IPS DF 6.9 (cell line): ENCODE data around the gene OR6X1.
A peak's percentile ranks its signal among the peaks of the same experiment; 100 is the strongest.
"Not testable (repeated sequence)": the region's sequence is repeated elsewhere in the genome, so short reads cannot be mapped to it uniquely, and the experiment has no call there.

Experiments
- DNase-seq: peaks from one replicate; pipeline ENCODE4 v3.0.0-alpha.2; 2013; ENCODE audit warnings: low read depth, low spot score
- H3K27ac ChIP-seq: one replicate; pipeline ENCODE4 v1.5.1; 2013; ENCODE audit warnings: low read length, control low read depth
- H3K27me3 ChIP-seq: 2 replicates; pipeline ENCODE4 v1.6.1; 2013; ENCODE audit warnings: mild to moderate bottlenecking, low read length; ENCODE audit not compliant: control insufficient read depth, insufficient read depth
- H3K36me3 ChIP-seq: 2 replicates; pipeline ENCODE4 v1.6.1; 2013; ENCODE audit warnings: low read length; ENCODE audit not compliant: control insufficient read depth, insufficient read depth
- H3K4me1 ChIP-seq: 2 replicates; pipeline ENCODE4 v1.6.1; 2013; ENCODE audit warnings: low read length; ENCODE audit not compliant: control insufficient read depth, insufficient read depth
- H3K4me3 ChIP-seq: 2 replicates; pipeline ENCODE4 v1.5.1; 2013; ENCODE audit warnings: mild to moderate bottlenecking, low read length
- H3K9me3 ChIP-seq: 2 replicates; pipeline ENCODE4 v1.6.1; 2013; ENCODE audit warnings: low read length, inconsistent platforms; ENCODE audit not compliant: control insufficient read depth, insufficient read depth
- WGBS: extraction: QIAGEN DNeasy Blood & Tissue Kit; methylation state at CpG from one replicate; pipeline ENCODE4 v1.1.7; 2013; ENCODE audit warnings: mixed read lengths, missing lambda C conversion rate; ENCODE audit not compliant: insufficient read length, insufficient coverage; 5-methylcytosine and 5-hydroxymethylcytosine counted together

The OR6X1 gene

DNA sequence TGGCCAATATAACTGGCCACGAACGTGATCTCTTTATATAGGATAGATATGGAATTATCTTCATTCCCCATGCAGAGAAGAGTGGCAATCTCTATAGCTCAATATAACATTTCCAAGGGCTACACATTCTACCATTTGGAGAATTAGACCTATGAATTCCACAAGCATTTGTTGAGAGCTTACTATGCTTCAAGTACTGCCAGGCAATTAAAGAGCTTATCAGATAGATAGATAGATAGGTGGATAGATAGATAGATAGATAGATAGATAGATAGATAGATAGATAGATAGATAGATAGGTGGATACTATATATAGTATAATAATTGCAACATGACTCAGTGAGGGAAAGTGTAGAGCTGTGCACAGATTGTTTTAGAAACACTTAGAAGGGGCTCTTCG, 1.5 kb upstream of the OR6X1 start:
- no peaks in the 10 kb centered on the region for H3K36me3 ChIP-seq
- H3K27ac ChIP-seq: no peak overlapping the region
- H3K27me3 ChIP-seq: no peaks in the 10 kb centered on the region
- H3K4me1 ChIP-seq: no peaks in the 10 kb centered on the region
- no peak overlapping the region for H3K4me3 ChIP-seq
- DNase-seq: no peak
- no CpG with 5 or more reads among the region's 3 CpGs for WGBS
- H3K9me3 ChIP-seq: no peaks in the 10 kb centered on the region

DNA sequence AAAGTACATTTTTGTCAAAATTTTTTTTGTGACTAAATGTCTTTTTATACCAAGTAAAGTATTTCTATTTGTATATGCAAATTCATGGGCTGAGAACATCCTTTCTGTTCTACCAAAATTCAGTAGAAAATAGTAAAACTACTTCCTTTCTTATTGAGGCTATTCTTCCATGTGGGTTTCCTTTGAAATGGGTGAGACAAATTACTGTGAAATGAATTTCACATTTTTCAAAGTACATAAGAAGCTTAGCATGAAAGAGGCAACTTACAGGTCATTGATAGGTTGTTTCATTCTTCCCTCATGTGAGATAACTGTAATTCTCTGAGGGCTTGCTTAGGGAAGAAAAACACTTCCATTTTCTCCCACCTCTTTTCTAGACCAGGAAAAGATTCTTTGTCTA, 1.0 kb upstream of the OR6X1 start:
- no peak for DNase-seq
- no peak overlapping the region for H3K4me3 ChIP-seq
- no peaks in the 10 kb centered on the region for H3K36me3 ChIP-seq
- no peak overlapping the region for H3K27ac ChIP-seq
- H3K27me3 ChIP-seq: no peaks in the 10 kb centered on the region
- no peaks in the 10 kb centered on the region for H3K9me3 ChIP-seq
- no peaks in the 10 kb centered on the region for H3K4me1 ChIP-seq

GRCh38 chr11:123753110-123753509, 1.2 kb downstream of the OR6X1 start:
- Histone ChIP-seq H3K36me3 (no peaks in the 10 kb centered on the region), H3K4me3 (no peak overlapping the region), H3K9me3 (no peaks in the 10 kb centered on the region), H3K27me3 (no peaks in the 10 kb centered on the region), H3K27ac (no peak overlapping the region), H3K4me1 (no peaks in the 10 kb centered on the region)
- no peak for DNase-seq

DNA sequence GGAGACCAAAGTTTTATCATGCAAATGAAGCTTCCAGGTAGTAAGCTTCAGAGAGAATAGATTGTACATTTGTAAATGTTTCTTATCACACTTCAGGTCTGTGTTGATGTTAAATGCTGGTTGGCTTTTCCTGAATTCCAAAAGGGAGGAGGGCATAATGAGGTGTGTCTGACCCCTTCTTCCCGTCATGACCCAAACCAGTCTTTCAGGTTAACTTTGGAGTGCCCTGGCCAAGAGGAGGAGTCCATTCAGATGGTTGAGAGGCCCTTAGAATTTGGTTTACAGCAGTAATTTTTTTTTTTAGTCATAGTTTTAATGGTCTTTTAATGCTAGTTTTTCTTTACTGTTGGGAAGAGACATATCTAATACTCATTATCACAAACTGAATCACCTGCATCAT, 2.5 kb downstream of the OR6X1 start:
- DNase-seq: no peak
- Histone ChIP-seq H3K9me3 (no peaks in the 10 kb centered on the region), H3K36me3 (no peaks in the 10 kb centered on the region), H3K27ac (no peak overlapping the region), H3K27me3 (no peaks in the 10 kb centered on the region), H3K4me1 (no peaks in the 10 kb centered on the region), H3K4me3 (no peak overlapping the region)
- no CpG with 5 or more reads among the region's 1 CpG for WGBS

DNA sequence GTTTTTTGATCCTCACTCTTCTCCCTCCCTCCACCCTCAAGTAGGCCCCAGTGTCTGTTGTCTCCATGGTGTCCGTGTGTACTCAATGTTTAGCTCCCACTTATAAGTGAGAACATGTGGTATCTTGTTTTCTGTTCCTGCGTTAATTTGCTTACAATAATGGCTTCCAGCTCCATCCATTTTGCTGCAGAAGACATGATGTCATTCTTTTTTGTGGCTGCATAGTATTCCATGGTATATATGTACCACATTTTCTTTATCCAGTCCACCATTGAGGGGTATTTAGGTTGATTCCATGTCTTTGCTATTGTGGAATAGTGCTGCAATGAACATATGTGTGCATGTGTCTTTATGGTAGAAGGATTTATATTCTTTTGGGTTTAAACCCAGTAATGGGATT, 6.0 kb downstream of the OR6X1 start:
- no CpG with 5 or more reads among the region's 2 CpGs for WGBS

GRCh38 chr11:123745764-123746451, 8.4 kb downstream of the OR6X1 start:
- Histone ChIP-seq H3K4me1 (peaks cover 4% of the 10 kb centered on the region; the same call in 1 of the 2 replicates), H3K4me3 (no peak overlapping the region), H3K27ac (peak overlapping the region; percentile 39), H3K36me3 (no peaks in the 10 kb centered on the region), H3K27me3 (no peaks in the 10 kb centered on the region), H3K9me3 (no peaks in the 10 kb centered on the region)
- no CpG with 5 or more reads among the region's 2 CpGs for WGBS
- DNase-seq: no peak

More for the DNA sequence above, 6.0 kb downstream of the OR6X1 start:
- H3K27me3 ChIP-seq, H3K9me3 ChIP-seq, H3K36me3 ChIP-seq, H3K4me1 ChIP-seq, H3K4me3 ChIP-seq, H3K27ac ChIP-seq, DNase-seq: not testable (repeated sequence)

- peaks cover 4% of the 10 kb centered on the region; the same call in 1 of the 2 replicates for H3K4me1 ChIP-seq
- no peaks in the 10 kb centered on the region for H3K9me3 ChIP-seq
- no CpG with 5 or more reads among the region's 3 CpGs for WGBS
- no peaks in the 10 kb centered on the region for H3K27me3 ChIP-seq
- H3K4me3 ChIP-seq: no peak overlapping the region
- DNase-seq: no peak
- peak overlapping the region; percentile 66 for H3K27ac ChIP-seq
- peaks cover 5% of the 10 kb centered on the region for H3K36me3 ChIP-seq
These were observed 11.6 kb downstream of the OR6X1 start for GRCh38 chr11:123742724-123743120.

- peak overlapping the region; percentile 94; the same call in 1 of the 2 replicates for H3K4me3 ChIP-seq
- peak overlapping the region; percentile 75 for H3K27ac ChIP-seq
- H3K36me3 ChIP-seq: peaks cover 8% of the 10 kb centered on the region
- no peaks in the 10 kb centered on the region for H3K9me3 ChIP-seq
- no peak for DNase-seq
- WGBS: no CpG with 5 or more reads among the region's 12 CpGs
- H3K4me1 ChIP-seq: peaks cover 4% of the 10 kb centered on the region; the same call in 1 of the 2 replicates
- H3K27me3 ChIP-seq: no peaks in the 10 kb centered on the region
These were observed 12.1 kb downstream of the OR6X1 start for GRCh38 chr11:123742031-123742723.

GRCh38 chr11:123741159-123742030, 12.9 kb downstream of the OR6X1 start, which contains the start of gene ZNF202:
Gene ZNF202 (minus strand): TSS chr11:123741660. CDS start chr11:123730888, 10,772 bp downstream.
- Histone ChIP-seq H3K27me3 (no peaks in the 10 kb centered on the region), H3K9me3 (no peaks in the 10 kb centered on the region), H3K27ac (peak within 1 kb of the TSS; percentile 75), H3K36me3 (peaks cover 8% of the 10 kb centered on the region), H3K4me3 (peak within 1 kb of the TSS; percentile 94), H3K4me1 (peaks cover 2% of the 10 kb centered on the region; the same call in 1 of the 2 replicates)
- WGBS: no CpG with 5 or more reads among the region's 67 CpGs
- DNase-seq: peak; percentile 76

DNA sequence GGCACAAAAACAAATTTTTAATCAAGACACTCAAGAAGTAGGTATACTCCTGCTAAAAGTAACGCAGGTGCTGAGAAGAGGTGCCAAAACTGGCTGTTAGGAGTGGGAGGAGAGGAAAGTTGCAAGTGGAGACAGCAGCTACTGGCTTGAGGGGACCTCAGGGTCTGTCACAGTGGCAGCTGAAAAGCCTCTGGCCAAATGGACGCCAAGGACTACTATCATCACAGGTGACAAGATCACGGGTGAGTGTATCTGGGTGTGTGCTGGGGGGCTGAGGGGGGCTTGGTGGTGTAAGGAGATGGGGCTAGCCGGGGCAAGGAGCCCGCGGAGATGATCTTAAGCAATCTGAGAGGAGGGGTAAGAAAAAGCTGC, 13.5 kb downstream of the OR6X1 start:
- no peak overlapping the region for H3K27ac ChIP-seq
- no peaks in the 10 kb centered on the region; the same call in 1 of the 2 replicates for H3K4me1 ChIP-seq
- H3K4me3 ChIP-seq: peak overlapping the region; percentile 94
- H3K9me3 ChIP-seq: no peaks in the 10 kb centered on the region
- H3K27me3 ChIP-seq: no peaks in the 10 kb centered on the region
- WGBS: no CpG with 5 or more reads among the region's 6 CpGs
- peaks cover 8% of the 10 kb centered on the region for H3K36me3 ChIP-seq
- no peak for DNase-seq
